Immature natural killer cell (primary cell): ENCODE measurements around the gene TFEC. TPM values are rescaled to one million over a fixed set of nuclear protein-coding genes. Genes with fewer than 3 reads are reported as not detected.
"Not testable (repeated sequence)": the region's sequence is repeated elsewhere in the genome, so short reads cannot be mapped to it uniquely, and the experiment has no call there.

ENCODE experiments used
- DNase-seq, 3 donors: peaks; one replicate each; pipeline ENCODE4 v3.0.0; 2022; ENCODE audit warnings: mixed read lengths in 1 of 3
- H3K27ac Mint-ChIP-seq, 6 donors: one replicate each; pipeline ENCODE4 v1.8.0; 2020; ENCODE audit warnings: mixed read lengths in 6 of 6, mild to moderate bottlenecking in 5 of 6, inconsistent platforms in 4 of 6, moderate library complexity in 3 of 6
- H3K27me3 Mint-ChIP-seq, 3 donors: one replicate each; pipeline ENCODE4 v1.8.0; 2020 to 2021; ENCODE audit warnings: low read depth in 3 of 3, mild to moderate bottlenecking in 3 of 3, mixed read lengths in 3 of 3, moderate library complexity in 3 of 3, inconsistent platforms in 1 of 3
- H3K36me3 Mint-ChIP-seq, 3 donors: one replicate each; pipeline ENCODE4 v1.8.0; 2020; ENCODE audit warnings: mixed read lengths in 3 of 3, inconsistent platforms in 2 of 3, mild to moderate bottlenecking in 2 of 3
- H3K4me1 Mint-ChIP-seq, 2 donors: one replicate each; pipeline ENCODE4 v1.8.0; 2020; ENCODE audit warnings: inconsistent platforms in 2 of 2, mild to moderate bottlenecking in 2 of 2, mixed read lengths in 2 of 2, moderate library complexity in 1 of 2
- H3K4me3 Mint-ChIP-seq, 5 donors: one replicate each; pipeline ENCODE4 v1.8.0; 2020; ENCODE audit warnings: mild to moderate bottlenecking in 5 of 5, mixed read lengths in 5 of 5, inconsistent platforms in 3 of 5, moderate library complexity in 3 of 5
- H3K9me3 Mint-ChIP-seq, 6 donors: one replicate each; pipeline ENCODE4 v1.8.0; 2020; ENCODE audit warnings: mild to moderate bottlenecking in 6 of 6, mixed read lengths in 6 of 6, inconsistent platforms in 4 of 6, moderate library complexity in 3 of 6
- polyA plus RNA-seq, 3 donors: library from polyadenylated mRNA; unstranded; fragments of 300-500 nt; fragmentation: Illumina TruSeq; gene quantifications; one replicate each; pipeline ENCODE4 v1.2.3, GENCODE V29; 2021

The TFEC gene, protein sequence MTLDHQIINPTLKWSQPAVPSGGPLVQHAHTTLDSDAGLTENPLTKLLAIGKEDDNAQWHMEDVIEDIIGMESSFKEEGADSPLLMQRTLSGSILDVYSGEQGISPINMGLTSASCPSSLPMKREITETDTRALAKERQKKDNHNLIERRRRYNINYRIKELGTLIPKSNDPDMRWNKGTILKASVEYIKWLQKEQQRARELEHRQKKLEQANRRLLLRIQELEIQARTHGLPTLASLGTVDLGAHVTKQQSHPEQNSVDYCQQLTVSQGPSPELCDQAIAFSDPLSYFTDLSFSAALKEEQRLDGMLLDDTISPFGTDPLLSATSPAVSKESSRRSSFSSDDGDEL
- polyA plus RNA-seq: under 1 TPM in 2 of 3 donors, not detected in 1; 0.21 to 0.31 TPM

DNA sequence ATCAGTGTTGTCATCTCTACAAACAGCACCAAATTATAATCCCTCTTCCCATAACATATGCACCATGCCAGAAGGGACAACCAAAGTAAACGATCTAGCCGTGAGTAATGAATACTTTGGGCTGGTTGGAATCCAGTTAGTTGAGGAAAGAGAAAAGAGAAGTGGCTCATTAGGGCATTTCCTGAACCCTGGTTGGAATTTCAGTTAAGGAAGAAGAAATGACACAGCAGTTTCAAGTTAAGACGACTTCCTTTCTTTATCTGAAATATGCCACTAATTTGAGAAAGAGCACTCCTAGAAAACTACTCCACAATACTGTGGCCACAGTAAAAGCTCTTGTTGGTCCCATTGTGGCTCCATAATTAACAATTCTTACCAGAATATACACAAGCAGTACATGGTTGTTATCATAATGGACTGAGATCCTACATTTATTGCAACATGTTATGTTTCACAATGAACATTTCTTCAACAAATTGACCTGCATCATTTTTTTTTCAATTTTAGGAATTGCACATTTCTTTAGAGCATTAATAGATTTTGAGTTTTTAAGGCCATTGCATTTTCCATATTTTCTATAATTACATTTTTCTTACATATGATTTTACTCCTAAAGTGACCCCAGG is at the start of gene TFEC:
Gene TFEC, minus strand, starts transcription at position 113 of the 626 bp plus-strand sequence. CDS start 46,322 bp downstream, outside the sequence.
- no peaks in the 10 kb centered on the region for H3K36me3 Mint-ChIP-seq
- H3K9me3 Mint-ChIP-seq: peaks cover 0 to 2% (median 0%) of the 10 kb centered on the region in 6 donors
- H3K4me3 Mint-ChIP-seq: no peak within 1 kb of the TSS
- H3K27ac Mint-ChIP-seq: no peak within 1 kb of the TSS
- H3K4me1 Mint-ChIP-seq: peaks cover 1 to 11% of the 10 kb centered on the region in 2 donors
- DNase-seq: no peak
- H3K27me3 Mint-ChIP-seq: peaks cover 0 to 3% (median 3%) of the 10 kb centered on the region in 3 donors

DNA sequence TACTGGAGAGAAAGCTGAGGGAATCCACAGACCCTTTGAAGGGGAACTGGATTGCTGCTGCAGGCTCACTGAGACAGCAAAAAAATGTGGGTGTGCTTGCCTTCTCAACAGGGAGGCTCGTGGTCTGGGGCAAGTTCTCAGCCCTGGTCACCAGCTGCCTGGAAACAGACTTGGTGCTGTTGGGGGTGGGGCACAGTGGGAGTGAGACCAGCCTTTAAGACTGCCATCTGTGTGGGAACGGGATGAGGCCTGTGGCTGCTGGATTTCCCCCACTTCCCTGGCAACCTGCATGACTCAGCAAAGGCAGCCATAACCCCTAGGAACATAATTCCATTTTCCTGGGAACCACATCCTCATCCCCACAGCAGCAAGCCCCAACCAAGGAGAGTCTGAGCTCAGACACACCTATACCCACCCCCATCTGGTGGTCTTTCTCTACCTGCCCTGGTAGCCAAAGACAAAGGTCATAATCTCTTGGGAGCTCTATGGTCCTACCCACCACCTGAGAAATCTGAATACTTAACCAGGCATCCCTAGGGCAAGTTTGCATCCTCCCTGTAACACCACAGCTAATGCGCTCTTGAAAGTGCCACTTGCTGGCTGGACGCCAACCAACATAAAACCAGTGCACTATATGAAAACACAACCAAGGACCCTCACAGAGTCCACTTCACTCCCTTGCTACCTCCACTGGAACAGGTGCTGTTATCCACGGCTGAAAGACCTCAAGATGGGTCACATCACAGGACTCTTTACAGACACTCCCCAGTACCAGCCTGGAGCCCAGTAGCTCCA is 45.0 kb upstream of the TFEC start:
- H3K9me3 Mint-ChIP-seq: peaks cover 0 to 10% (median under 1%) of the 10 kb centered on the region in 6 donors
- H3K27ac Mint-ChIP-seq: no peak overlapping the region
- no peak overlapping the region for H3K4me3 Mint-ChIP-seq
- no peaks in the 10 kb centered on the region for H3K4me1 Mint-ChIP-seq
- DNase-seq: no peak
- H3K36me3 Mint-ChIP-seq: no peaks in the 10 kb centered on the region
- peaks cover 0 to 3% (median 0%) of the 10 kb centered on the region in 3 donors for H3K27me3 Mint-ChIP-seq

DNA sequence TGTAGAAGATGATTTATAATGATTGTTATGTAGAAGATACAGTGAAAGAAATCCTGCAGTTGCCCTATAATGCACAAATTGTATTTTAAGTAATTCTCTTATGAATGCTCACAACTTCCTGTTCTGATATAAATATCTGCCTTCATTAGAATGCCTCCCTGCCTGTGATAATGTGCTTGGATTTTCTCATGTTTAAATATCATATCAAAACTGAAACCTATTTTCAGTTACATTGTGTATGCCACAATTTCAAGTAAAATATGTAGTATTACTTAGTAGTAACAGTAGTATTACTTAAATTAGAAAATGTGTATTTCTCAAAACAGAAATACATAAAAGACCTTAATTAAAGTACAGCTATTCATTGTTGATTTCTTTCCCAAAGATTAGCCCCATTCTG is 41.1 kb upstream of the TFEC start:
- Mint-ChIP-seq H3K9me3 (peaks cover 0 to 7% (median 0%) of the 10 kb centered on the region in 6 donors), H3K4me1 (no peaks in the 10 kb centered on the region), H3K27ac (no peak overlapping the region), H3K27me3 (no peaks in the 10 kb centered on the region), H3K36me3 (no peaks in the 10 kb centered on the region), H3K4me3 (no peak overlapping the region)
- DNase-seq: no peak

DNA sequence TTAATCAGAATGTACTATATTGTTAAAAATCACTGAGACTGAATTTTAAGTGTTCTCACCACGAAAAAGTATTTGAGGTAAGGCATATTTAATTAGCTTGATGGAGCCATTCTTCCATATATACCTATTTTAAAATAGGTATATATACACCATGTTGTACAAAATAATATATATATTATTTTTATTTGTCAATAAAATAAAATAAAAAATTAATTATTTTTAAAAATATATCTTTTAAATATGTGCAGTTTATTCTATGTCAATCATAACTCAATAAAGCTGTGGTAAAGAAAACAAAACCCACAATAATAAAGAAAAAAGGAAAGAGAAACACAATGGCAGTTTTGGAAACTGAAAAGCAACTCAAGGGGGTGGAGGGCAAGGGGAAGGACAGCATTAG is 33.6 kb upstream of the TFEC start:
- H3K4me1 Mint-ChIP-seq: no peaks in the 10 kb centered on the region
- no peaks in the 10 kb centered on the region for H3K36me3 Mint-ChIP-seq
- no peak overlapping the region for H3K27ac Mint-ChIP-seq
- H3K9me3 Mint-ChIP-seq: peaks cover 0 to 5% (median 0%) of the 10 kb centered on the region in 6 donors
- no peak for DNase-seq
- H3K27me3 Mint-ChIP-seq: no peaks in the 10 kb centered on the region
- H3K4me3 Mint-ChIP-seq: no peak overlapping the region

DNA sequence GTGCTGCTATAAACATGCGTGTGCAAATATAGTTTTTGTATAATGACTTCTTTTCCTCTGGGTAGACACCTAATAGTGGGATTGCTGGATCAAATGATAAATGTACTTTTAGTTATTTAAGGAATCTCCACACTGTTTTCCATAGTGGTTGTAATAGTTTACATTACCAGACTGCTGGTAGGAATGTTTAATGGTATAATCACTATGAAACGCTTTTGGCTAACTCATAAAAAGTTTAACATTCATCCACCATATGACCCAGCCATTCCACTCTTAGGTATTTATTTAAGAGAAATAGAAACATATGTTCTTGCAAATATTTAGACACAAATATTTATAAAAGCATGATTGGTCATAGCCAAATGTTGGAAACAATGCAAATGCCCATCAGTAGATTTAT is 32.1 kb upstream of the TFEC start:
- H3K4me1 Mint-ChIP-seq: no peaks in the 10 kb centered on the region
- no peaks in the 10 kb centered on the region for H3K36me3 Mint-ChIP-seq
- no peak overlapping the region for H3K4me3 Mint-ChIP-seq
- H3K27me3 Mint-ChIP-seq: no peaks in the 10 kb centered on the region
- H3K9me3 Mint-ChIP-seq: peaks cover 0 to 5% (median 0%) of the 10 kb centered on the region in 6 donors
- DNase-seq: no peak
- H3K27ac Mint-ChIP-seq: no peak overlapping the region

DNA sequence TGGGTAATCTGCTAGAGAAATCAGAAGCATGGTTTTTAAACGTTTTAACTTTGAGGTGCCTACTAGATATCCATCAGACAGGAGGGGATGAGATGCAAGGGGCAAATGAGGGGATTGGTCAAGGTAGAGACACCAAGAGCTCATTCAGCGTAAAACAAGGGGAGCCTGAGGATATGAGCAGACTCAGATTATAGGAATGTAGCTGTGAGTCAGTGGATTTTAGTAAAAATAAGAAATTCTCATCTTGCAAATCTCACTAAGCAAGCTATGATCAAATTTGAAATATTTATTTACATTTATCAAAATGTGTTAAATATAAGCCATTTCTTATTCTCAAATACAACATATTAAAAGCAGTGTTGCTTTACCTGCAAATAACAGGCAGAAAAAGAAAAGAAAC is 21.4 kb upstream of the TFEC start:
- Mint-ChIP-seq H3K4me1 (no peaks in the 10 kb centered on the region), H3K27ac (no peak overlapping the region), H3K36me3 (no peaks in the 10 kb centered on the region), H3K27me3 (peaks cover 0 to 3% (median 0%) of the 10 kb centered on the region in 3 donors), H3K9me3 (peaks cover 2 to 7% (median 4%) of the 10 kb centered on the region in 6 donors), H3K4me3 (no peak overlapping the region)
- DNase-seq: no peak

DNA sequence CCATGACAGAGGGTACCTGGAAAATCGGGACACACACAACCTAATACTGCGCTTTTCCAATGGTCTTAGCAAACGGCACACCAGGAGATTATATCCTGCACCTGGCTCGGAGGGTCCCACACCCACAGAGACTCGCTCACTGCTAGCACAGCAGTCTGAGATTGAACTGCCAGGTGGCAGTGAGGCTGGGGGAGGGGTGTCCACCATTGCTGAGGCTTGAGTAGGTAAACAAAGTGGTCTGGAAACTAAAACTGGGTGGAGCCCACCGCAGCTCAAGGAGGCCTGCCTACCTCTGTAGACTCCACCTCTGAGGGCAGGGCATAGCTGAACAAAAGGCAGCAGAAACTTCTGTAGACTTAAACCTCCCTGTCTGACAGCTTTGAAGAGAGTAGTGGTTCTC is 16.7 kb upstream of the TFEC start:
- H3K4me3 Mint-ChIP-seq, H3K9me3 Mint-ChIP-seq, H3K27ac Mint-ChIP-seq, H3K36me3 Mint-ChIP-seq, DNase-seq, H3K27me3 Mint-ChIP-seq, H3K4me1 Mint-ChIP-seq: not testable (repeated sequence)

DNA sequence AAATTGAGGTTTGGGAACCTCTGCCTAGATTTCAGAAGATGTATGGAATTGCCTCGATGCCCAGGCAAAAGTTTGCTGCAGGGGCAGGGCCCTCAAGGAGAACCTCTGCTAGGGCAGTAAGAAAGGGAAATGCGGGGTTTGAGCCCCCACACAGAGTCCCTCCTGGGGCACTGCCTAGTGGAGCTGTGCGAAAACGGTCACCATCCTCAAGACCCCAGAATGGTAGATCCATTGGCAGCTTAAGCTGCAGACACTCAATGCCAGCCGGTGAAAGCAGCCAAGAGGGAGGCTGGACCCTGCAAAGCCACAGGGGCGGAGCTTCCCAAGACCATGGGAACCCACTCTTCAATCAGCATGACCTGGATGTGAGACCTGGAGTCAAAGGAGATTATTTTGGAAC is 15.0 kb upstream of the TFEC start:
- Mint-ChIP-seq H3K27ac (no peak overlapping the region), H3K36me3 (no peaks in the 10 kb centered on the region), H3K4me3 (no peak overlapping the region), H3K4me1 (no peaks in the 10 kb centered on the region), H3K27me3 (peaks cover 0 to 3% (median 2%) of the 10 kb centered on the region in 3 donors), H3K9me3 (peaks cover 0 to 9% (median 4%) of the 10 kb centered on the region in 6 donors)
- no peak for DNase-seq

DNA sequence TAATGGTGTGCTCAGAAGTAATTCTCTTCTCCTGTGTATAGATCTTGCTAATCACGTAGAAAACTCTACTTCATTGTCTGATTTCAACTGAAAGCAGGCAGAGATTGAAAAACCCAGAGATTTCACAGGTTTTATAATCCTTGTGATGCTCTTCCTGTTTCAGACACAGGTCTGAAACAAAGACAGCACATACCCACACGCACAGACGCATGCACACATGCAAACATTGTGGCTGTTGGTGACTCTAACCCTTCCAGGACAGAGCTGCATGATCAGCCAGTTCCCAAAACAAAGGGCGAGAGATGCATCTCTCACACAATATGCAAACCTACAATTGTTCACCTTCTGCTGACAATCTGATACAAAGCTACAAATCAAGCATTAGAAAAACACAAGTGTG is 11.1 kb upstream of the TFEC start:
- no peak for DNase-seq
- H3K27me3 Mint-ChIP-seq: peaks cover 0 to 2% (median 0%) of the 10 kb centered on the region in 3 donors
- no peak overlapping the region for H3K27ac Mint-ChIP-seq
- H3K36me3 Mint-ChIP-seq: no peaks in the 10 kb centered on the region
- peaks cover 0 to 6% (median under 1%) of the 10 kb centered on the region in 6 donors for H3K9me3 Mint-ChIP-seq
- no peak overlapping the region for H3K4me3 Mint-ChIP-seq
- no peaks in the 10 kb centered on the region for H3K4me1 Mint-ChIP-seq

DNA sequence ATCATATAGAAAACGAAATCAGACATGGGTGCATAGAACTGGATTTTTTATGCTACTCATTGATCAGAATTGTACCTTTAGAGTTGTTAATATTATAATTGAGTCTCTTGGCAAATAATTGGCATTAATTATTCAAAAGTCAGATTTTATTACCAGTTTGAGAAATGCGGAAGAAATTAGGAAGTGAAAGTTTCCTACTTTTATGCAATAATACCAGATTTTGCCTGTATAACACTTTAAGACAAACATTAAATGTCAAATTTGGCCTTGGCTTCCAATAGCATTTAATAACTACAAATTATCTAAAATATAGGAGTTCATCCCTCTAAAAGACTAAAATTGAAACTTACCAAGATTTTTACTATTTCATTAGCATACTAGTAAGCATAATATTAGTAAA is 6.8 kb upstream of the TFEC start:
- Mint-ChIP-seq H3K27me3 (no peaks in the 10 kb centered on the region), H3K27ac (no peak overlapping the region), H3K4me1 (no peaks in the 10 kb centered on the region), H3K4me3 (no peak overlapping the region), H3K36me3 (no peaks in the 10 kb centered on the region), H3K9me3 (peaks cover 0 to 2% (median 0%) of the 10 kb centered on the region in 6 donors)
- DNase-seq: no peak

DNA sequence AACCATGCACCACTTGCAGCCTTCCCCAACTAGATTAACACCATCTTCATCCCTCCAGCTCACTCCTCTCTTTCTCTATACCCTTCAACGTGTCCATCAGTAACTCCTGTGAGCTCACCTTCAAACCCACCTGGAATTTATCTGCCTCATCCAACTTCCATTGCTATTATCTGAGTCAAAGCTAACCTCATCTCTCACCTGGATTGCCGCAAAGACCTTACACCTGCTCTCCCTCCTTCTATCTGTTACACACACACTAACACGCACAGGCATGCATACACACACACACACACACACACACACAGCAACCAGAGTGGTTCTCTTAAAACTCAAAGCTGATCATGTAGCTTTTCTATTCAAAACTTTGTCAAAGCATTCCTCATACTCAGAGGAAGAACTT is 3.8 kb upstream of the TFEC start:
- Mint-ChIP-seq H3K36me3 (no peaks in the 10 kb centered on the region), H3K27ac (no peak overlapping the region), H3K4me1 (no peaks in the 10 kb centered on the region), H3K9me3 (no peaks in the 10 kb centered on the region), H3K27me3 (no peaks in the 10 kb centered on the region), H3K4me3 (no peak overlapping the region)
- no peak for DNase-seq

DNA sequence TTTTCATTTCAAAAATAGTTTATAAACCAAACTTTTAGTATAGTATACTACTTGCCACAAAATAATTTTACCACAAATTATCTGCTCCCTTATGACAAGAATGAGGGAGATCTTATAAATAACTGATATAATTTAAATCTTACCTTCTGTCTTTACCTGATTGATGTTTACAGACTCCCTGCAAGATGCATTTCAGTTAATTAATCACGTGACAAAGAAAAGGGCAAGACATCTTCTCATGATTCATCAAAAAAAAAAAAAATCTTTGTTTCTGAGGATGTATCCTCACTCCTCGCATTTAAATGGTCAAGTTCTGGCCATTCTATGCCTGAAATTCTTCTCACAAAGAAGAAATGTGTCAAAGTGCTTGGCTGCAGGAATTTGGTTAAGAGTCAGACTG is 2.3 kb upstream of the TFEC start:
- Mint-ChIP-seq H3K36me3 (no peaks in the 10 kb centered on the region), H3K27ac (no peak overlapping the region), H3K4me3 (no peak overlapping the region), H3K4me1 (peaks cover 1 to 10% of the 10 kb centered on the region in 2 donors), H3K27me3 (peaks cover 0 to 3% (median 0%) of the 10 kb centered on the region in 3 donors), H3K9me3 (no peaks in the 10 kb centered on the region)
- DNase-seq: no peak

DNA sequence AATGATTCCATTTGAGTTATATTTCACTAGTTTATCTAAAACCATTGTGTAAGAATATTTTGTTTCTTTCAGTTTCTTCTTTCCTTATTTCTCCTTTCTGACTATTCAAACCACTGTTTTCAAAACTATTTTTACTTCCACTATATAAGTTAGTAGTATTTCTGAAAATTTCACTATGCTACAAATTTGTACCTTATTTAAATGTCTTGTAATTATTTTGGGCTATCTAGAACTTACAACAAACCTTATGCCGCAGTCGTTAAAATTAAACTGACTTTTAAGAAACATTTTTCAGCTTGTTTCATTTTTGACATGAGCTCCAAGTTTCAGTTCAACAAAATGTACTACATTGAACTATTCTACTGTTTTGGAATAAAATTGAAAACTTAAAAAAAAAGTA is 1.8 kb downstream of the TFEC start:
- peaks cover 1 to 11% of the 10 kb centered on the region in 2 donors for H3K4me1 Mint-ChIP-seq
- DNase-seq: no peak
- peaks cover 0 to 3% (median 3%) of the 10 kb centered on the region in 3 donors for H3K27me3 Mint-ChIP-seq
- peak overlapping the region; percentile 31 to 70 (median 68) for H3K4me3 Mint-ChIP-seq
- H3K36me3 Mint-ChIP-seq: no peaks in the 10 kb centered on the region
- H3K9me3 Mint-ChIP-seq: peaks cover 0 to 2% (median 0%) of the 10 kb centered on the region in 6 donors
- no peak overlapping the region for H3K27ac Mint-ChIP-seq

DNA sequence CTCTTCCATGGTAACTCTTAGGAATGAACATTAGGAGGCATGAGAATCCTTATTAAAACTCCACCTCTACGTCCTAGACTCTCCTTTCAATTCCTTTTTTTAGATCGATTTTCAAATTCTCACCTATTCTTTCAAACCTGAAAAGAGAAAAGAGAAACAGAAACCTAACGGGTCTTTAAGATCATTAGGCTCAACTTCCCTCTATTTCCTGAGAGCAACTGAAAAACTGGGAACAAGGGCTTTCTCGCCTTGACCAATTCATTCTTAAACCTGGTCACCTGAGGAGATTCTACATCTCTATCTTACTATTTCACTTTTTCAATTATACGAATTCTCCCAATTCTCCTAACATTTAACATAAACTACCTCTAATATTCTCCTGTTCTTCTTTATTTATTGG is 2.8 kb downstream of the TFEC start:
- peaks cover 0 to 5% (median 0%) of the 10 kb centered on the region in 6 donors for H3K9me3 Mint-ChIP-seq
- H3K36me3 Mint-ChIP-seq: no peaks in the 10 kb centered on the region
- H3K4me1 Mint-ChIP-seq: peaks cover 1 to 11% of the 10 kb centered on the region in 2 donors
- no peak for DNase-seq
- H3K27ac Mint-ChIP-seq: no peak overlapping the region
- peaks cover 0 to 3% (median 3%) of the 10 kb centered on the region in 3 donors for H3K27me3 Mint-ChIP-seq
- peak overlapping the region in 3 of 5 donors; percentile 8 to 45 (median 28) for H3K4me3 Mint-ChIP-seq
